ENCODE results near the gene STS.

Gene STS

GRCh38 chrX:7115557-7115956 lies 32.0 kb upstream of the STS start:
- Histone ChIP-seq H3K36me3 (ENCODE audit: insufficient read depth, low read length) (no peaks in the 10 kb centered on the region), H3K9me3 (ENCODE audit: insufficient read depth, low read depth, low read length) (no peaks in the 10 kb centered on the region), H3K27me3 (ENCODE audit: insufficient read depth, low read length) (no peaks in the 10 kb centered on the region), H3K4me1 (ENCODE audit: insufficient read depth, low read length) (peaks cover 8% of the 10 kb centered on the region), H3K27ac (ENCODE audit: low read depth, low read length) (no peak overlapping the region), H3K9ac (ENCODE audit: low read depth, low read length) (no peak overlapping the region), H3K4me3 (ENCODE audit: low read length) (no peak overlapping the region)
- WGBS = 96% methylated on average over 6 of the region's 6 CpGs

GRCh38 chrX:7116081-7116480 lies 31.4 kb upstream of the STS start:
- Histone ChIP-seq H3K27me3 (ENCODE audit: insufficient read depth, low read length) (no peaks in the 10 kb centered on the region), H3K4me1 (ENCODE audit: insufficient read depth, low read length) (peaks cover 8% of the 10 kb centered on the region), H3K27ac (ENCODE audit: low read depth, low read length) (no peak overlapping the region), H3K9me3 (ENCODE audit: insufficient read depth, low read depth, low read length) (no peaks in the 10 kb centered on the region), H3K9ac (ENCODE audit: low read depth, low read length) (no peak overlapping the region), H3K4me3 (ENCODE audit: low read length) (no peak overlapping the region), H3K36me3 (ENCODE audit: insufficient read depth, low read length) (no peaks in the 10 kb centered on the region)
- 98% methylated on average over 3 of the region's 3 CpGs for WGBS

- H3K36me3 ChIP-seq (ENCODE audit: insufficient read depth, low read length) = no peaks in the 10 kb centered on the region
- H3K9ac ChIP-seq (ENCODE audit: low read depth, low read length) = no peak overlapping the region
- H3K9me3 ChIP-seq (ENCODE audit: insufficient read depth, low read depth, low read length) = no peaks in the 10 kb centered on the region
- 52% methylated on average over 3 of the region's 3 CpGs for WGBS
- H3K4me1 ChIP-seq (ENCODE audit: insufficient read depth, low read length) = peaks cover 8% of the 10 kb centered on the region
- H3K27me3 ChIP-seq (ENCODE audit: insufficient read depth, low read length) = no peaks in the 10 kb centered on the region
- H3K27ac ChIP-seq (ENCODE audit: low read depth, low read length) = peak overlapping the region; percentile 52; the same call in 1 of the 2 replicates
- no peak overlapping the region for H3K4me3 ChIP-seq (ENCODE audit: low read length)
Measured at GRCh38 chrX:7117587-7117986, 29.9 kb upstream of the STS start.

GRCh38 chrX:7119950-7120877 lies 27.3 kb upstream of the STS start:
- Histone ChIP-seq H3K4me3 (ENCODE audit: low read length) (no peak overlapping the region), H3K4me1 (ENCODE audit: insufficient read depth, low read length) (peaks cover 8% of the 10 kb centered on the region), H3K9me3 (ENCODE audit: insufficient read depth, low read depth, low read length) (no peaks in the 10 kb centered on the region), H3K36me3 (ENCODE audit: insufficient read depth, low read length) (no peaks in the 10 kb centered on the region), H3K27me3 (ENCODE audit: insufficient read depth, low read length) (no peaks in the 10 kb centered on the region), H3K9ac (ENCODE audit: low read depth, low read length) (no peak overlapping the region), H3K27ac (ENCODE audit: low read depth, low read length) (no peak overlapping the region)
- WGBS = 97% methylated on average over 5 of the region's 7 CpGs

- H3K4me1 ChIP-seq (ENCODE audit: insufficient read depth, low read length) = peaks cover 8% of the 10 kb centered on the region
- no peaks in the 10 kb centered on the region for H3K27me3 ChIP-seq (ENCODE audit: insufficient read depth, low read length)
- no peak overlapping the region for H3K9ac ChIP-seq (ENCODE audit: low read depth, low read length)
- H3K4me3 ChIP-seq (ENCODE audit: low read length) = no peak overlapping the region
- no peak overlapping the region for H3K27ac ChIP-seq (ENCODE audit: low read depth, low read length)
- H3K9me3 ChIP-seq (ENCODE audit: insufficient read depth, low read depth, low read length) = no peaks in the 10 kb centered on the region
- H3K36me3 ChIP-seq (ENCODE audit: insufficient read depth, low read length) = no peaks in the 10 kb centered on the region
- 67% methylated on average over 1 of the region's 2 CpGs for WGBS
Measured at GRCh38 chrX:7120878-7121219, 26.7 kb upstream of the STS start.

GRCh38 chrX:7127056-7127455 lies 20.5 kb upstream of the STS start:
- Histone ChIP-seq H3K4me3 (ENCODE audit: low read length) (no peak overlapping the region), H3K27ac (ENCODE audit: low read depth, low read length) (no peak overlapping the region), H3K27me3 (ENCODE audit: insufficient read depth, low read length) (no peaks in the 10 kb centered on the region), H3K9ac (ENCODE audit: low read depth, low read length) (no peak overlapping the region), H3K4me1 (ENCODE audit: insufficient read depth, low read length) (peaks cover under 1% of the 10 kb centered on the region; the same call in 1 of the 2 replicates), H3K9me3 (ENCODE audit: insufficient read depth, low read depth, low read length) (no peaks in the 10 kb centered on the region), H3K36me3 (ENCODE audit: insufficient read depth, low read length) (no peaks in the 10 kb centered on the region)
- WGBS = 93% methylated on average over 1 of the region's 2 CpGs

- H3K4me1 ChIP-seq (ENCODE audit: insufficient read depth, low read length) = peaks cover 9% of the 10 kb centered on the region; the same call in 1 of the 2 replicates
- H3K27ac ChIP-seq (ENCODE audit: low read depth, low read length) = no peak overlapping the region
- H3K4me3 ChIP-seq (ENCODE audit: low read length) = no peak overlapping the region
- H3K9me3 ChIP-seq (ENCODE audit: insufficient read depth, low read depth, low read length) = no peaks in the 10 kb centered on the region
- H3K36me3 ChIP-seq (ENCODE audit: insufficient read depth, low read length) = no peaks in the 10 kb centered on the region
- WGBS = 98% methylated on average over 12 of the region's 13 CpGs
- H3K9ac ChIP-seq (ENCODE audit: low read depth, low read length) = no peak overlapping the region
- no peaks in the 10 kb centered on the region for H3K27me3 ChIP-seq (ENCODE audit: insufficient read depth, low read length)
Measured at GRCh38 chrX:7131621-7132020, 15.9 kb upstream of the STS start.

GRCh38 chrX:7132335-7133049 lies 15.0 kb upstream of the STS start:
- H3K9ac ChIP-seq (ENCODE audit: low read depth, low read length) = no peak overlapping the region
- 74% methylated on average over 3 of the region's 3 CpGs for WGBS
- no peak overlapping the region for H3K4me3 ChIP-seq (ENCODE audit: low read length)

GRCh38 chrX:7133050-7133440 lies 14.5 kb upstream of the STS start:
- Histone ChIP-seq H3K27ac (ENCODE audit: low read depth, low read length) (no peak overlapping the region), H3K36me3 (ENCODE audit: insufficient read depth, low read length) (no peaks in the 10 kb centered on the region), H3K9me3 (ENCODE audit: insufficient read depth, low read depth, low read length) (no peaks in the 10 kb centered on the region), H3K4me3 (ENCODE audit: low read length) (no peak overlapping the region), H3K4me1 (ENCODE audit: insufficient read depth, low read length) (peaks cover 9% of the 10 kb centered on the region; the same call in 1 of the 2 replicates), H3K9ac (ENCODE audit: low read depth, low read length) (no peak overlapping the region), H3K27me3 (ENCODE audit: insufficient read depth, low read length) (no peaks in the 10 kb centered on the region)
- 80% methylated on average over 8 of the region's 8 CpGs for WGBS

More at GRCh38 chrX:7132335-7133049, 15.0 kb upstream of the STS start:
- Histone ChIP-seq H3K36me3 (ENCODE audit: insufficient read depth, low read length) (no peaks in the 10 kb centered on the region), H3K4me1 (ENCODE audit: insufficient read depth, low read length) (peaks cover 9% of the 10 kb centered on the region; the same call in 1 of the 2 replicates), H3K27ac (ENCODE audit: low read depth, low read length) (no peak overlapping the region), H3K27me3 (ENCODE audit: insufficient read depth, low read length) (no peaks in the 10 kb centered on the region), H3K9me3 (ENCODE audit: insufficient read depth, low read depth, low read length) (no peaks in the 10 kb centered on the region)

- Histone ChIP-seq H3K9ac (ENCODE audit: low read depth, low read length) (no peak overlapping the region), H3K4me3 (ENCODE audit: low read length) (no peak overlapping the region), H3K36me3 (ENCODE audit: insufficient read depth, low read length) (no peaks in the 10 kb centered on the region), H3K27me3 (ENCODE audit: insufficient read depth, low read length) (no peaks in the 10 kb centered on the region), H3K4me1 (ENCODE audit: insufficient read depth, low read length) (peaks cover 9% of the 10 kb centered on the region; the same call in 1 of the 2 replicates), H3K27ac (ENCODE audit: low read depth, low read length) (no peak overlapping the region), H3K9me3 (ENCODE audit: insufficient read depth, low read depth, low read length) (no peaks in the 10 kb centered on the region)
- WGBS = 97% methylated on average over 2 of the region's 2 CpGs
Measured at GRCh38 chrX:7134981-7135380, 12.5 kb upstream of the STS start.
